Vagina (tissue), 2 donors: ENCODE data around the gene ICAM5.

Experiments
- POLR2A ChIP-seq, 2 donors: fragments of 450-650 bp; IDR thresholded peaks; one replicate each; pipeline ENCODE4 v1.6.1; 2017; ENCODE audit warnings: antibody characterized with exemption in 2 of 2, mild to moderate bottlenecking in 2 of 2, moderate library complexity in 2 of 2
- POLR2AphosphoS5 ChIP-seq, 2 donors: sonication (generic); formaldehyde crosslinking; IDR thresholded peaks; one replicate each; pipeline ENCODE4 v1.9.0; 2017; ENCODE audit warnings: antibody characterized with exemption in 2 of 2, mild to moderate bottlenecking in 2 of 2, low read depth in 1 of 2; ENCODE audit not compliant: insufficient read depth in 1 of 2
- TF ChIP-seq, protein P1 (sequence below), 3 experiments: fragments of 450-650 bp in 2 of 3; fragments of 200-600 bp in 1 of 3; sonication (generic) in 1 of 3; IDR thresholded peaks; one replicate each; pipeline ENCODE4 v1.5.1; 2017 to 2019; ENCODE audit warnings: antibody characterized with exemption in 3 of 3, mild to moderate bottlenecking in 2 of 3, moderate library complexity in 2 of 3

DNA sequence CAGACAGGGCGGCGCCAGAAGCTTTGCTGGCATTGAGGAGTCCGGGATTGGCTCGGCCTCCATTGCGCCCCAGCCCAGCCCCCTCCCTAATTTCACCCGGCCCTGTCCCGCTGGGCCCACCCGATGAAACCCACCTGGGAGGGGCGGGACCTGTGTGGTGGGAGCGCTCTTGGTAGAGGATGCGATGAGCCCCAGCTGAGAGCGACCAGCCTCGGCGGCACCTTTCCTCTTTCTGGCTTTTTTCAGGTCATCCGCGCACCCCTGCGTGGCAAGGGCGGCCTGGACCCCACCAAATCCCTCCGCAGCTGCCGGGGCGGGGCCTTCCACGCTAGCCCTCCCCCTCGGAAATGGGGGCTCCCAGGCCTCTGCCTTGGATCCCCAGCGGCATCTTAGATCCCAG, 19.7 kb downstream of the ICAM5 start, which contains the start of gene ZGLP1:
- TF ChIP-seq POLR2A (IDR thresholded peaks at IDR 0.05) (no peak), POLR2AphosphoS5 (IDR thresholded peaks at IDR 0.05; ENCODE audit: insufficient read depth in 1 of 2, low read depth in 1 of 2) (no peak)
- TF ChIP-seq, protein P1, sequence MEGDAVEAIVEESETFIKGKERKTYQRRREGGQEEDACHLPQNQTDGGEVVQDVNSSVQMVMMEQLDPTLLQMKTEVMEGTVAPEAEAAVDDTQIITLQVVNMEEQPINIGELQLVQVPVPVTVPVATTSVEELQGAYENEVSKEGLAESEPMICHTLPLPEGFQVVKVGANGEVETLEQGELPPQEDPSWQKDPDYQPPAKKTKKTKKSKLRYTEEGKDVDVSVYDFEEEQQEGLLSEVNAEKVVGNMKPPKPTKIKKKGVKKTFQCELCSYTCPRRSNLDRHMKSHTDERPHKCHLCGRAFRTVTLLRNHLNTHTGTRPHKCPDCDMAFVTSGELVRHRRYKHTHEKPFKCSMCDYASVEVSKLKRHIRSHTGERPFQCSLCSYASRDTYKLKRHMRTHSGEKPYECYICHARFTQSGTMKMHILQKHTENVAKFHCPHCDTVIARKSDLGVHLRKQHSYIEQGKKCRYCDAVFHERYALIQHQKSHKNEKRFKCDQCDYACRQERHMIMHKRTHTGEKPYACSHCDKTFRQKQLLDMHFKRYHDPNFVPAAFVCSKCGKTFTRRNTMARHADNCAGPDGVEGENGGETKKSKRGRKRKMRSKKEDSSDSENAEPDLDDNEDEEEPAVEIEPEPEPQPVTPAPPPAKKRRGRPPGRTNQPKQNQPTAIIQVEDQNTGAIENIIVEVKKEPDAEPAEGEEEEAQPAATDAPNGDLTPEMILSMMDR (IDR thresholded peaks at IDR 0.05), result no peak
